Hepatocyte (in vitro differentiated cells): ENCODE measurements around the gene RPS24.

Source experiments
- EZH2 ChIP-seq: fragments of 200-600 bp; sonication (generic); IDR thresholded peaks from 2 replicates; pipeline ENCODE4 v1.6.1; 2016; ENCODE audit warnings: antibody characterized with exemption, mild to moderate bottlenecking, borderline replicate concordance
- EZH2phosphoT487 ChIP-seq: fragments of 200-600 bp; sonication (generic); IDR thresholded peaks from one replicate; pipeline ENCODE4 v1.6.1; 2018; ENCODE audit warnings: antibody characterized with exemption, mild to moderate bottlenecking, low read depth, moderate library complexity; ENCODE audit not compliant: unreplicated experiment, severe bottlenecking
- TF ChIP-seq, protein P1 (sequence below): fragments of 200-600 bp; sonication (generic); IDR thresholded peaks from 2 replicates; pipeline ENCODE4 v1.5.1; 2016; ENCODE audit warnings: antibody characterized with exemption, mild to moderate bottlenecking; ENCODE audit not compliant: poor library complexity

- TF ChIP-seq, protein P1, sequence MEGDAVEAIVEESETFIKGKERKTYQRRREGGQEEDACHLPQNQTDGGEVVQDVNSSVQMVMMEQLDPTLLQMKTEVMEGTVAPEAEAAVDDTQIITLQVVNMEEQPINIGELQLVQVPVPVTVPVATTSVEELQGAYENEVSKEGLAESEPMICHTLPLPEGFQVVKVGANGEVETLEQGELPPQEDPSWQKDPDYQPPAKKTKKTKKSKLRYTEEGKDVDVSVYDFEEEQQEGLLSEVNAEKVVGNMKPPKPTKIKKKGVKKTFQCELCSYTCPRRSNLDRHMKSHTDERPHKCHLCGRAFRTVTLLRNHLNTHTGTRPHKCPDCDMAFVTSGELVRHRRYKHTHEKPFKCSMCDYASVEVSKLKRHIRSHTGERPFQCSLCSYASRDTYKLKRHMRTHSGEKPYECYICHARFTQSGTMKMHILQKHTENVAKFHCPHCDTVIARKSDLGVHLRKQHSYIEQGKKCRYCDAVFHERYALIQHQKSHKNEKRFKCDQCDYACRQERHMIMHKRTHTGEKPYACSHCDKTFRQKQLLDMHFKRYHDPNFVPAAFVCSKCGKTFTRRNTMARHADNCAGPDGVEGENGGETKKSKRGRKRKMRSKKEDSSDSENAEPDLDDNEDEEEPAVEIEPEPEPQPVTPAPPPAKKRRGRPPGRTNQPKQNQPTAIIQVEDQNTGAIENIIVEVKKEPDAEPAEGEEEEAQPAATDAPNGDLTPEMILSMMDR, result no peak
- TF ChIP-seq EZH2 (no peak), EZH2phosphoT487 (no peak)
Observed at GRCh38 chr10:78046711-78047269, 13.1 kb downstream of the RPS24 start.
